Karpas-422 (cell line): ENCODE data around the gene NDUFAF2. TPM values are rescaled to one million over a fixed set of nuclear protein-coding genes. Genes with fewer than 3 reads are reported as not detected.

Source experiments
- DNase-seq: peaks from one replicate; pipeline ENCODE4 v3.0.0-alpha.2; 2015
- H2AFZ ChIP-seq: fragments of 200-600 bp; sonication (generic); 2 replicates; pipeline ENCODE4 v1.6.1; 2014; ENCODE audit warnings: antibody characterized with exemption, low read length, mixed read lengths
- H3K27ac ChIP-seq: fragments of 200-600 bp; sonication (generic); 2 replicates; pipeline ENCODE4 v1.5.1; 2014; ENCODE audit warnings: mild to moderate bottlenecking, low read length, moderate library complexity
- H3K27me3 ChIP-seq: fragments of 200-600 bp; sonication (generic); 2 replicates; pipeline ENCODE4 v1.6.1; 2014; ENCODE audit warnings: low read length, mixed read lengths
- H3K36me3 ChIP-seq: fragments of 200-600 bp; sonication (generic); 2 replicates; pipeline ENCODE4 v1.6.1; 2014; ENCODE audit warnings: low read length, mixed read lengths; ENCODE audit not compliant: insufficient read depth
- H3K4me1 ChIP-seq: fragments of 200-600 bp; sonication (generic); 2 replicates; pipeline ENCODE4 v1.6.1; 2014; ENCODE audit warnings: mild to moderate bottlenecking, low read length, mixed read lengths
- H3K4me2 ChIP-seq: fragments of 200-600 bp; sonication (generic); 2 replicates; pipeline ENCODE4 v1.6.1; 2014; ENCODE audit warnings: low read length, low read depth, mild to moderate bottlenecking; ENCODE audit not compliant: poor library complexity, severe bottlenecking
- H3K4me3 ChIP-seq: fragments of 200-600 bp; sonication (generic); 2 replicates; pipeline ENCODE4 v1.5.1; 2014; ENCODE audit warnings: mild to moderate bottlenecking, antibody characterized with exemption, low read length, mixed read lengths
- H3K79me2 ChIP-seq: fragments of 200-600 bp; sonication (generic); 2 replicates; pipeline ENCODE4 v1.6.1; 2014; ENCODE audit warnings: mild to moderate bottlenecking, low read length, mixed read lengths
- H3K9ac ChIP-seq: fragments of 200-600 bp; sonication (generic); 2 replicates; pipeline ENCODE4 v1.6.0; 2014; ENCODE audit warnings: low read length
- H3K9me2 ChIP-seq: fragments of 200-600 bp; sonication (generic), shearing (Covaris generic); replicated peaks from 2 replicates; pipeline ENCODE4 v1.6.0; 2014; ENCODE audit warnings: mild to moderate bottlenecking, low read length, moderate library complexity; ENCODE audit not compliant: insufficient read depth
- H3K9me3 ChIP-seq: fragments of 300-700, 200-600 bp; sonication (generic); 2 replicates; pipeline ENCODE4 v1.6.1; 2014; ENCODE audit warnings: low read length, mixed read lengths
- H4K20me1 ChIP-seq: fragments of 200-600 bp; sonication (generic); 2 replicates; pipeline ENCODE4 v1.6.1; 2014; ENCODE audit warnings: mild to moderate bottlenecking, antibody characterized with exemption, low read length, low read depth; ENCODE audit not compliant: insufficient read depth
- total RNA-seq: library from RNA; depleted of rRNA; stranded (reverse); fragments of >200 nt; shearing (Covaris generic); gene quantifications from 2 replicates; pipeline ENCODE4 v1.2.3, GENCODE V29; 2014; ENCODE audit warnings: low replicate concordance

Gene NDUFAF2
- total RNA-seq, 1 experiment from 2014 or later: 46.6 TPM

DNA sequence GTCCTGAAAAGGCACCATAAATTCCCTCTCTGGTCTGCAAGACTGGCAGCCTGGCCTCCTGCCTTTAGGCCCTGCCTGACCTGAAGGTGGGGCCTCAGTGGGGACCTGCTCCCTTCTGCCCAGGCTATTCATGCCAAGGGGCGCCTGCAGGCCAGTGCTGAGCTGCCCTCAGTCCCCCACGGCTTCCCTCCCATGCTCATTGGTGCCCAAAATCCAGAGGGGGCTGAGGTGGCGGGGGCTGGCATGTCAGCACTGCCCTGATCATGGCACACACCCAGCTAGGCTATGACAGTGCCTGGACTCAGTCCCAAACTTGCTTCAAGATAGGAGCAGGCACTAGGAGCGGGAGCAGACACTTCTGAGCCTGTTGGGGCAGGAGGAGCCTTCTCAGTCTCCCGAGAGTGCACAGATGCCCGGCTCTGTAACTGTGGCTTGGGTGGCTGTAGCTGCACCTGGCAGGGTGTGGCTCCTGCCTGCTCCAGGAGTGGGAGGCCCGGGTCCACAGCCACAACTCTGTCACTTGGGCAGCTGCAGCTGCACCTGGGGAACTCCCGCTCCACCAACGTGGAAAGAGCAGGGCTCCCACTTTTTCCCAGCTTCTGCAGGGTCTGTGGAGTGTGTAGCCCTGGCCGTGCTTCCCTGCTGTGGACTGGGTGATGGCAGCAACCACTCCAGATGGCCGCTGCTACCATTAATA, 49.0 kb downstream of the NDUFAF2 start:
- H3K9me2 ChIP-seq: no peaks in the 10 kb centered on the region
- peaks cover 12% of the 10 kb centered on the region; the same call in 1 of the 2 replicates for H3K36me3 ChIP-seq
- no peak for DNase-seq
- no peak overlapping the region for H3K9ac ChIP-seq
- no peak overlapping the region for H3K4me3 ChIP-seq
- peaks cover 80% of the 10 kb centered on the region for H3K79me2 ChIP-seq
- no peaks in the 10 kb centered on the region for H3K27me3 ChIP-seq
- no peak overlapping the region for H2AFZ ChIP-seq
- H3K9me3 ChIP-seq: peaks cover 14% of the 10 kb centered on the region
- H4K20me1 ChIP-seq: peaks cover 4% of the 10 kb centered on the region; the same call in 1 of the 2 replicates
- H3K27ac ChIP-seq: no peak overlapping the region
- H3K4me1 ChIP-seq: no peaks in the 10 kb centered on the region
- no peak overlapping the region for H3K4me2 ChIP-seq

GRCh38 chr5:60996368-60996767, 51.4 kb downstream of the NDUFAF2 start:
- H2AFZ ChIP-seq: no peak overlapping the region
- H3K9me2 ChIP-seq: no peaks in the 10 kb centered on the region
- peaks cover 7% of the 10 kb centered on the region; the same call in 1 of the 2 replicates for H3K9me3 ChIP-seq
- no peaks in the 10 kb centered on the region for H3K4me1 ChIP-seq
- H4K20me1 ChIP-seq: peaks cover 4% of the 10 kb centered on the region; the same call in 1 of the 2 replicates
- no peak for DNase-seq
- no peak overlapping the region for H3K9ac ChIP-seq
- H3K79me2 ChIP-seq: peaks cover 84% of the 10 kb centered on the region
- H3K27ac ChIP-seq: no peak overlapping the region
- H3K4me2 ChIP-seq: no peak overlapping the region
- no peaks in the 10 kb centered on the region for H3K27me3 ChIP-seq
- H3K36me3 ChIP-seq: peaks cover 6% of the 10 kb centered on the region; the same call in 1 of the 2 replicates
- H3K4me3 ChIP-seq: no peak overlapping the region

DNA sequence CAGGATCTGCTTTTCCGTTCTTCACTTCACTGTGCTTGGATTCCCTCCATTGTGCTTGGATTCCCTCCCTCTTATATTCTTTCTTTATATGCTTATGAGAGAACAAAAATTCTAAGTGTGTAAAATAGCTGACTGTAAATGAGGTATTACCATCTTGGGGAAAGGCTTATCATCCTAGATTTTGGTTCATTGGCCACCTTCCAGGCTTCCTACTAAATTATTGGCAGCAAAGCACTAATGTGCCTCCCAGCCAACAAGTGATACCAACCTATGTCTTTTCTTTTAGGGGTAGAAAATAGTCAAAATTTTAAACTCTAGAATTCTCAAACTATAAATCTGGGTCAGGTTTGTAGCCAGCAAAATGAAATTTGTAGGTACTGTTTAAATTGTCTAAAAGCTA, 52.7 kb downstream of the NDUFAF2 start:
- no peak overlapping the region for H2AFZ ChIP-seq
- H3K27me3 ChIP-seq: no peaks in the 10 kb centered on the region
- H3K4me1 ChIP-seq: no peaks in the 10 kb centered on the region
- no peak overlapping the region for H3K9ac ChIP-seq
- H3K9me3 ChIP-seq: peaks cover 5% of the 10 kb centered on the region; the same call in 1 of the 2 replicates
- H3K36me3 ChIP-seq: peaks cover 5% of the 10 kb centered on the region; the same call in 1 of the 2 replicates
- peaks cover 4% of the 10 kb centered on the region; the same call in 1 of the 2 replicates for H4K20me1 ChIP-seq
- DNase-seq: no peak
- no peak overlapping the region for H3K4me2 ChIP-seq
- H3K27ac ChIP-seq: no peak overlapping the region
- no peaks in the 10 kb centered on the region for H3K9me2 ChIP-seq
- H3K79me2 ChIP-seq: peaks cover 81% of the 10 kb centered on the region
- no peak overlapping the region for H3K4me3 ChIP-seq

GRCh38 chr5:61000887-61001286, 55.9 kb downstream of the NDUFAF2 start:
- peaks cover 71% of the 10 kb centered on the region for H3K79me2 ChIP-seq
- no peak overlapping the region for H3K27ac ChIP-seq
- no peak overlapping the region for H3K9ac ChIP-seq
- no peaks in the 10 kb centered on the region for H3K4me1 ChIP-seq
- no peak overlapping the region for H3K4me2 ChIP-seq
- no peak overlapping the region for H2AFZ ChIP-seq
- H3K4me3 ChIP-seq: no peak overlapping the region
- H3K36me3 ChIP-seq: no peaks in the 10 kb centered on the region
- no peak for DNase-seq
- H4K20me1 ChIP-seq: peaks cover 4% of the 10 kb centered on the region; the same call in 1 of the 2 replicates
- no peaks in the 10 kb centered on the region for H3K27me3 ChIP-seq
- no peaks in the 10 kb centered on the region for H3K9me3 ChIP-seq
- no peaks in the 10 kb centered on the region for H3K9me2 ChIP-seq

DNA sequence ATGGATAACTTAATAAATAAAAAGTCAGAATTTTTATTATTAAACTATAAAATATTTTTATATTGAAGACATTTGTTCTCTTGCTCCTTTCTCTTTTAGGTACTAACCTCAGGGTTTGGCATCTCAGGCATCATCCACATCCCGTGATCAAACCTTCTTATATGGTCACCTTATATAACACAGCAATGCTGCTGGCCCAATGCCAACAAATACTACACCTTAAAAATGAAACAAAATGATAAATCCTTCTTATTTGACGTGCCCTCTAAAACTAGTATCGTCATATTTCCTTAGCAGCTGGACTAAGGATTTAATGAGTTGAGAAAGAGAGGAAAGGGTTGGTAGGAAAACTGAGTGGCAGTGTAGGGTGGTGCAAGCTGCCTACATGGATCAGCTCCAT, 56.6 kb downstream of the NDUFAF2 start:
- H3K9ac ChIP-seq: no peak overlapping the region
- no peak overlapping the region for H3K27ac ChIP-seq
- H3K27me3 ChIP-seq: no peaks in the 10 kb centered on the region
- H3K9me2 ChIP-seq: no peaks in the 10 kb centered on the region
- no peak overlapping the region for H3K4me3 ChIP-seq
- no peak overlapping the region for H3K4me2 ChIP-seq
- DNase-seq: no peak
- no peaks in the 10 kb centered on the region for H3K9me3 ChIP-seq
- H3K36me3 ChIP-seq: no peaks in the 10 kb centered on the region
- H2AFZ ChIP-seq: no peak overlapping the region
- H3K4me1 ChIP-seq: no peaks in the 10 kb centered on the region
- H3K79me2 ChIP-seq: peaks cover 66% of the 10 kb centered on the region
- H4K20me1 ChIP-seq: peaks cover under 1% of the 10 kb centered on the region; the same call in 1 of the 2 replicates

GRCh38 chr5:61002611-61003355, 57.8 kb downstream of the NDUFAF2 start:
- H3K4me1 ChIP-seq: no peaks in the 10 kb centered on the region
- no peak overlapping the region for H3K9ac ChIP-seq
- no peak for DNase-seq
- H3K4me3 ChIP-seq: no peak overlapping the region
- H3K4me2 ChIP-seq: no peak overlapping the region
- no peaks in the 10 kb centered on the region for H4K20me1 ChIP-seq
- H3K27me3 ChIP-seq: no peaks in the 10 kb centered on the region
- H3K27ac ChIP-seq: no peak overlapping the region
- no peak overlapping the region for H2AFZ ChIP-seq
- peaks cover 58% of the 10 kb centered on the region for H3K79me2 ChIP-seq
- no peaks in the 10 kb centered on the region for H3K36me3 ChIP-seq
- H3K9me2 ChIP-seq: no peaks in the 10 kb centered on the region
- no peaks in the 10 kb centered on the region for H3K9me3 ChIP-seq

- Histone ChIP-seq H4K20me1 (no peaks in the 10 kb centered on the region), H3K4me3 (no peak overlapping the region), H3K9me3 (no peaks in the 10 kb centered on the region), H3K27me3 (no peaks in the 10 kb centered on the region), H3K79me2 (peaks cover 58% of the 10 kb centered on the region), H3K9me2 (no peaks in the 10 kb centered on the region), H3K27ac (no peak overlapping the region), H2AFZ (no peak overlapping the region), H3K4me1 (peaks cover 7% of the 10 kb centered on the region), H3K9ac (no peak overlapping the region), H3K4me2 (no peak overlapping the region), H3K36me3 (no peaks in the 10 kb centered on the region)
- DNase-seq: no peak
Measured at GRCh38 chr5:61004448-61004847, 59.4 kb downstream of the NDUFAF2 start.

DNA sequence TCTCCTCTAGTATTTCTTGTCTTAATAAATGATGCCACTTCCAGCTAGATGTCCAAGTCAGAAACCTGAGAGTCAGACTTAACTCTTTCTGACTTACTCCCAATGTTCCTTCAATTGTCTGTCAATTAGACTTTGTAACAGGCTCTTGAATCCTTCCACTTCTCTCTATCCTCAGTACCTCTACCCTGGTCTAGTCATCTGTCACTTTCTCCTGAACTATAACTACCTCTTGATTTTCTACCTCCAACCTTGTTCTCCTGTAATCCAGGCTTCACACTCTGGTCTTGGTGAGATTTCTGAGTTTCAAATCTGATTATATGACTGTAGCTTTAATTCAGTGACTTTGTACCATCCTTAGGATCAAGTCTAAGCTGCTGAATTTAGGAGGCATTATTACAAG, 64.9 kb downstream of the NDUFAF2 start:
- Histone ChIP-seq H3K4me3 (no peak overlapping the region), H3K36me3 (no peaks in the 10 kb centered on the region), H3K9ac (no peak overlapping the region), H3K27me3 (no peaks in the 10 kb centered on the region), H3K79me2 (peaks cover 67% of the 10 kb centered on the region), H3K9me2 (no peaks in the 10 kb centered on the region), H2AFZ (no peak overlapping the region), H3K27ac (no peak overlapping the region), H3K9me3 (no peaks in the 10 kb centered on the region), H3K4me2 (peak overlapping the region; percentile 17), H4K20me1 (peaks cover 4% of the 10 kb centered on the region; the same call in 1 of the 2 replicates), H3K4me1 (peaks cover 13% of the 10 kb centered on the region)
- DNase-seq: no peak
